Endothelial cell (in vitro differentiated cells): ENCODE measurements around the gene GORASP1. TPM values are rescaled to one million over a fixed set of nuclear protein-coding genes. Genes with fewer than 3 reads are reported as not detected.

ENCODE experiments used
- DNase-seq: peaks from one replicate; pipeline ENCODE4 v3.0.0; 2021; ENCODE audit warnings: low spot score
- H3K27ac Mint-ChIP-seq: one replicate; pipeline ENCODE4 v1.8.0; 2021; ENCODE audit warnings: mixed read lengths, inconsistent platforms; ENCODE audit not compliant: unreplicated experiment
- H3K27me3 Mint-ChIP-seq: one replicate; pipeline ENCODE4 v1.8.0; 2021; ENCODE audit warnings: mild to moderate bottlenecking, moderate library complexity, mixed read lengths, inconsistent platforms; ENCODE audit not compliant: unreplicated experiment
- H3K36me3 Mint-ChIP-seq: one replicate; pipeline ENCODE4 v1.8.0; 2021; ENCODE audit warnings: mild to moderate bottlenecking, low read depth, mixed read lengths, inconsistent platforms; ENCODE audit not compliant: unreplicated experiment
- H3K4me1 Mint-ChIP-seq: one replicate; pipeline ENCODE4 v1.8.0; 2021; ENCODE audit warnings: mild to moderate bottlenecking, mixed read lengths, inconsistent platforms; ENCODE audit not compliant: unreplicated experiment
- H3K4me3 Mint-ChIP-seq: one replicate; pipeline ENCODE4 v1.8.0; 2021; ENCODE audit warnings: mild to moderate bottlenecking, mixed read lengths, inconsistent platforms; ENCODE audit not compliant: unreplicated experiment
- H3K9me3 Mint-ChIP-seq: one replicate; pipeline ENCODE4 v1.8.0; 2021; ENCODE audit warnings: mixed read lengths, inconsistent platforms; ENCODE audit not compliant: unreplicated experiment
- CTCF ChIP-seq: fragments of 200-600 bp; sonication (generic); IDR thresholded peaks from one replicate; pipeline ENCODE4 v1.5.0; 2021; ENCODE audit warnings: antibody characterized with exemption; ENCODE audit not compliant: unreplicated experiment
- total RNA-seq: library from RNA; stranded (reverse); fragmentation: NEBNext Ultra II Directional; extraction: Animal tissue kit (Norgen Biotek cat#: 25700); gene quantifications from one replicate; pipeline ENCODE4 v1.2.1, GENCODE V29; 2021; ENCODE audit not compliant: unreplicated experiment

Gene GORASP1
- total RNA-seq, 1 donor from 2014 or later, result 130 TPM

- Mint-ChIP-seq H3K27ac (no peak overlapping the region), H3K27me3 (peaks cover 6% of the 10 kb centered on the region), H3K4me3 (no peak overlapping the region), H3K36me3 (peaks cover 24% of the 10 kb centered on the region), H3K9me3 (no peaks in the 10 kb centered on the region), H3K4me1 (peaks cover 9% of the 10 kb centered on the region)
- DNase-seq, result no peak
- no peak for TF ChIP-seq CTCF
These were observed 18.5 kb upstream of the GORASP1 start for GRCh38 chr3:39125841-39126500.

- DNase-seq, result no peak
- no peak for TF ChIP-seq CTCF
- H3K36me3 Mint-ChIP-seq, result peaks cover 24% of the 10 kb centered on the region
- peaks cover 5% of the 10 kb centered on the region for H3K27me3 Mint-ChIP-seq
- H3K4me3 Mint-ChIP-seq, result no peak overlapping the region
- H3K9me3 Mint-ChIP-seq, result no peaks in the 10 kb centered on the region
- peaks cover 2% of the 10 kb centered on the region for H3K4me1 Mint-ChIP-seq
- H3K27ac Mint-ChIP-seq, result no peak overlapping the region
These were observed 17.7 kb upstream of the GORASP1 start for GRCh38 chr3:39124876-39125840.

GRCh38 chr3:39122813-39123212, 15.4 kb upstream of the GORASP1 start:
- peaks cover 24% of the 10 kb centered on the region for H3K36me3 Mint-ChIP-seq
- no peak for TF ChIP-seq CTCF
- no peak overlapping the region for H3K27ac Mint-ChIP-seq

GRCh38 chr3:39121621-39122020, 14.2 kb upstream of the GORASP1 start:
- H3K27ac Mint-ChIP-seq, result no peak overlapping the region
- DNase-seq, result no peak
- H3K4me3 Mint-ChIP-seq, result peak overlapping the region; percentile 37
- no peaks in the 10 kb centered on the region for H3K9me3 Mint-ChIP-seq
- H3K36me3 Mint-ChIP-seq, result peaks cover 24% of the 10 kb centered on the region
- H3K4me1 Mint-ChIP-seq, result peaks cover 2% of the 10 kb centered on the region
- TF ChIP-seq CTCF, result no peak
- peaks cover 2% of the 10 kb centered on the region for H3K27me3 Mint-ChIP-seq

More at GRCh38 chr3:39122813-39123212, 15.4 kb upstream of the GORASP1 start:
- H3K4me1 Mint-ChIP-seq, result peaks cover 2% of the 10 kb centered on the region
- no peaks in the 10 kb centered on the region for H3K9me3 Mint-ChIP-seq
- no peak overlapping the region for H3K4me3 Mint-ChIP-seq
- no peak for DNase-seq
- H3K27me3 Mint-ChIP-seq, result peaks cover 5% of the 10 kb centered on the region
